Liver (tissue), 9 donors: Measurements from ENCODE around the gene P2RX7. TPM values are rescaled to one million over a fixed set of nuclear protein-coding genes. Genes with fewer than 3 reads are reported as not detected.

ENCODE experiments used
- DNase-seq: peaks from one replicate; pipeline ENCODE4 v3.0.0-alpha.2; 2017; ENCODE audit warnings: low spot score
- H3K27ac ChIP-seq, 2 donors: one replicate each; pipeline ENCODE4 v1.7.0; 2013; ENCODE audit warnings: inconsistent platforms in 2 of 2, low read length in 2 of 2, control low read depth in 1 of 2, low read depth in 1 of 2, mild to moderate bottlenecking in 1 of 2
- H3K27me3 ChIP-seq, 4 donors: one replicate each; pipeline versions ENCODE4 v1.6.1 to v1.7.0; 2013; ENCODE audit warnings: low read length in 3 of 4, inconsistent platforms in 1 of 4, mild to moderate bottlenecking in 1 of 4, moderate library complexity in 1 of 4; ENCODE audit not compliant: control insufficient read depth in 4 of 4, insufficient read depth in 4 of 4
- H3K36me3 ChIP-seq, 4 donors: one replicate each; pipeline versions ENCODE4 v1.6.1 to v1.7.0; 2013; ENCODE audit warnings: low read length in 3 of 4, mild to moderate bottlenecking in 3 of 4, low read depth in 1 of 4, moderate library complexity in 1 of 4; ENCODE audit not compliant: control insufficient read depth in 4 of 4, insufficient read depth in 3 of 4
- H3K4me1 ChIP-seq, 4 donors: one replicate each; pipeline versions ENCODE4 v1.6.1 to v1.7.0; 2013; ENCODE audit warnings: low read length in 3 of 4, mild to moderate bottlenecking in 3 of 4, moderate library complexity in 1 of 4; ENCODE audit not compliant: control insufficient read depth in 4 of 4, insufficient read depth in 4 of 4
- H3K4me3 ChIP-seq, 3 donors: one replicate each; pipeline versions ENCODE4 v1.6.1 to v1.7.0; 2013; ENCODE audit warnings: low read length in 3 of 3, control low read depth in 1 of 3, low read depth in 1 of 3, mild to moderate bottlenecking in 1 of 3
- H3K9ac ChIP-seq, 2 donors: one replicate each; pipeline ENCODE4 v1.7.0; 2013; ENCODE audit warnings: low read length in 2 of 2, mild to moderate bottlenecking in 2 of 2, moderate library complexity in 2 of 2, control low read depth in 1 of 2, low read depth in 1 of 2
- H3K9me3 ChIP-seq, 4 donors: one replicate each; pipeline versions ENCODE4 v1.6.1 to v1.7.0; 2013; ENCODE audit warnings: low read length in 3 of 4; ENCODE audit not compliant: control insufficient read depth in 4 of 4
- ATF3 ChIP-seq: IDR thresholded peaks from 2 replicates; pipeline ENCODE4 v1.6.1; 2016; ENCODE audit warnings: antibody characterized with exemption
- CTCF ChIP-seq: fragments of 150-350 bp; IDR thresholded peaks from 2 replicates; pipeline ENCODE4 v1.5.1; 2017; ENCODE audit warnings: improper control_type of control experiment, low read depth, low read length; ENCODE audit not compliant: missing input control
- EGR1 ChIP-seq, 2 donors: IDR thresholded peaks; 2 replicates each; pipeline ENCODE4 v1.6.1; 2016 to 2018; ENCODE audit warnings: antibody characterized with exemption in 2 of 2, low read depth in 2 of 2
- FOXA1 ChIP-seq: IDR thresholded peaks from 2 replicates; pipeline ENCODE4 v1.6.1; 2016; ENCODE audit warnings: antibody characterized with exemption
- FOXA2 ChIP-seq: IDR thresholded peaks from 2 replicates; pipeline ENCODE4 v1.6.1; 2016; ENCODE audit warnings: antibody characterized with exemption
- GABPA ChIP-seq, 2 donors: IDR thresholded peaks in 1 of 2; conservative IDR thresholded peaks in 1 of 2; 2 replicates each; pipeline ENCODE4 v1.6.1; 2016; ENCODE audit warnings: antibody characterized with exemption in 2 of 2, mild to moderate bottlenecking in 1 of 2, moderate library complexity in 1 of 2
- HNF4A ChIP-seq, 2 donors: conservative IDR thresholded peaks; 2 replicates each; pipeline ENCODE4 v1.6.1; 2016; ENCODE audit warnings: antibody characterized with exemption in 2 of 2, mild to moderate bottlenecking in 2 of 2
- HNF4G ChIP-seq: IDR thresholded peaks from 2 replicates; pipeline ENCODE4 v1.6.1; 2016; ENCODE audit warnings: antibody characterized with exemption
- JUND ChIP-seq, 2 donors: IDR thresholded peaks; 2 replicates each; pipeline ENCODE4 v1.6.1; 2016; ENCODE audit warnings: antibody characterized with exemption in 2 of 2
- MAX ChIP-seq: IDR thresholded peaks from 2 replicates; pipeline ENCODE4 v1.6.1; 2016; ENCODE audit warnings: antibody characterized with exemption
- NR2F2 ChIP-seq: IDR thresholded peaks from 2 replicates; pipeline ENCODE4 v1.6.1; 2016; ENCODE audit warnings: antibody characterized with exemption
- RAD21 ChIP-seq, 2 donors: IDR thresholded peaks; 2 replicates each; pipeline ENCODE4 v1.6.1; 2016; ENCODE audit warnings: antibody characterized with exemption in 2 of 2, mild to moderate bottlenecking in 2 of 2
- REST ChIP-seq: IDR thresholded peaks from 2 replicates; pipeline ENCODE4 v1.6.1; 2016; ENCODE audit warnings: antibody characterized with exemption, mild to moderate bottlenecking
- RXRA ChIP-seq, 2 donors: IDR thresholded peaks; 2 replicates each; pipeline ENCODE4 v1.6.1; 2017 to 2018; ENCODE audit warnings: antibody characterized with exemption in 2 of 2, mild to moderate bottlenecking in 1 of 2
- SP1 ChIP-seq: IDR thresholded peaks from 2 replicates; pipeline ENCODE4 v1.6.1; 2018; ENCODE audit warnings: antibody characterized with exemption, mild to moderate bottlenecking
- TAF1 ChIP-seq: conservative IDR thresholded peaks from 2 replicates; pipeline ENCODE4 v1.6.1; 2016; ENCODE audit warnings: antibody characterized with exemption, mild to moderate bottlenecking
- YY1 ChIP-seq: IDR thresholded peaks from 2 replicates; pipeline ENCODE4 v1.6.1; 2016; ENCODE audit warnings: antibody characterized with exemption, mild to moderate bottlenecking
- ZBTB33 ChIP-seq: IDR thresholded peaks from 2 replicates; pipeline ENCODE4 v1.6.1; 2016; ENCODE audit warnings: antibody characterized with exemption
- WGBS: extraction: QIAGEN DNeasy Blood & Tissue Kit; methylation state at CpG from one replicate; pipeline ENCODE4 v1.1.7; 2013; 5-methylcytosine and 5-hydroxymethylcytosine counted together
- polyA plus RNA-seq, 2 donors: library from polyadenylated mRNA; stranded (reverse) in 1 of 2; unstranded in 1 of 2; fragments of 200-250 nt in 1 of 2; fragments of >200 nt in 1 of 2; fragmentation: Nextera tagmentation in 1 of 2; extraction: Ambion mirVana in 1 of 2; gene quantifications; one replicate each; pipeline versions ENCODE4 v1.2.1 to v1.2.3, GENCODE V29; 2013 to 2015
- total RNA-seq, 2 donors: library from RNA; depleted of rRNA; stranded (reverse); fragments of >200 nt; gene quantifications; one replicate each; pipeline ENCODE4 v1.2.3, GENCODE V29; 2014
- donor health status: healthy.
- donor health status: healthy.
- donor health status: healthy.
- donor health status: healthy.
- donor health status: healthy.

Gene P2RX7
- total and polyA plus RNA-seq, 4 donors = 1.2 to 3.2 (median 2.2) TPM

GRCh38 chr12:121124402-121125109 lies 8.1 kb upstream of the P2RX7 start:
- Histone ChIP-seq H3K9me3 (no peaks in the 10 kb centered on the region), H3K4me3 (no peak overlapping the region), H3K36me3 (no peaks in the 10 kb centered on the region), H3K27me3 (no peaks in the 10 kb centered on the region), H3K27ac (peak overlapping the region; percentile 71 to 79), H3K9ac (no peak overlapping the region), H3K4me1 (peaks cover 5 to 27% (median 15%) of the 10 kb centered on the region in 4 donors)
- peak; percentile 78 for TF ChIP-seq MAX
- peak; percentile 37 for TF ChIP-seq NR2F2
- peak; percentile 81 to 96 for TF ChIP-seq RXRA (IDR thresholded peaks at IDR 0.05)
- peak; percentile 94 for TF ChIP-seq ATF3
- TF ChIP-seq REST = peak; percentile 50
- TF ChIP-seq YY1 = no peak
- TF ChIP-seq CTCF = no peak
- no peak for TF ChIP-seq HNF4G
- TF ChIP-seq HNF4A (conservative IDR thresholded peaks at IDR 0.05) = peak; percentile 84 to 93
- TF ChIP-seq SP1 = peak; percentile 86
- TF ChIP-seq FOXA2 = peak; percentile 69
- TF ChIP-seq GABPA (IDR thresholded peaks at IDR 0.05 in 1 of 2, conservative IDR thresholded peaks at IDR 0.05 in 1 of 2) = no peak
- no peak for TF ChIP-seq RAD21 (IDR thresholded peaks at IDR 0.05)
- no peak for TF ChIP-seq EGR1 (IDR thresholded peaks at IDR 0.05; ENCODE audit: low read depth in 2 of 2)
- no peak for TF ChIP-seq TAF1
- TF ChIP-seq FOXA1 = no peak
- TF ChIP-seq JUND (IDR thresholded peaks at IDR 0.05) = peak; percentile 95 to 100
- peak; percentile 55 for TF ChIP-seq ZBTB33
- WGBS = 62% methylated on average over 4 of the region's 4 CpGs
- no peak for DNase-seq
